GM19328 (cell line): Measurements from ENCODE around the gene P2RY13.

Experiments used
- ATAC-seq: cut with Tn5 transposase; IDR thresholded peaks from one replicate; pipeline ENCODE4 v1.9.1; 2021; ENCODE audit warnings: mild to moderate bottlenecking, moderate library complexity; ENCODE audit not compliant: unreplicated experiment

Gene P2RY13

GRCh38 chr3:151329363-151329762, at the start of gene P2RY13:
Gene P2RY13, minus strand, starts transcription at chr3:151329549. Its CDS starts 21 bp downstream, at chr3:151329528.
- ATAC-seq: no peak

- no peak for ATAC-seq
These were observed 48.5 kb upstream of the P2RY13 start for GRCh38 chr3:151377768-151378385.

DNA sequence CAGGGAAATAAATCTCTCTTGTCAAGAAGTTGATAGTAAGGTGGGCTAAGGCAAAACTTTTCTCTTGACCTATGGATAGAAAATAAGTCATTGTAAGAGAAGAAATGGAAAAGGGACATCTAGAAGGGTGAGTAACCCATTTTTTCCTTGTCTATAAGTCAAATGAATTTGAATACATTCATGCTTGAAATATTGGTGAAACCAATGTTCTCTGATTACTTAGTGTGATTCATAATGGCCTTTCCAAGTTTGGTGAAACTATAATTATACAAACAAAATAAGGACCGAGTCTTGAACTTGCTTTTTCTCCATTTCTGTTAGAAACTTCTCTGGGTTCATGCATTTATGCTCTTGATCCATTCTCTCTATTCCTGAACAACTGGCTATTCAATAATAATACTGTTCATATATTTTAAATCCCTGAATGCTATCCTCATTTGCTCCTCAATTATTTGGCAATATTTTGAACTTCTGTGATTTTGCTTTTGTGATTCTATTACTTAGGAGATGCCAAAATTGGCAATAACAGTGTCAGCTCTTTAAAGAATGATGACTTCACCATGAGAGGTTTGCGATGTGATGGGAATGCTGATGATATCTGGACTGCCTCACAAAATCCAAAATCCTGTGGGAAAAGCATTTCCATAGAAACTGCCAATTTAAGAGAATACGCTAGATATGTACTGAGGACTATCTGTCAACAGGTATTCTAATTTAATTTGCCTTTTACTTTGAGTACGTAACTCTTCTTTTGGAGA, 42.9 kb upstream of the P2RY13 start:
- no peak for ATAC-seq

DNA sequence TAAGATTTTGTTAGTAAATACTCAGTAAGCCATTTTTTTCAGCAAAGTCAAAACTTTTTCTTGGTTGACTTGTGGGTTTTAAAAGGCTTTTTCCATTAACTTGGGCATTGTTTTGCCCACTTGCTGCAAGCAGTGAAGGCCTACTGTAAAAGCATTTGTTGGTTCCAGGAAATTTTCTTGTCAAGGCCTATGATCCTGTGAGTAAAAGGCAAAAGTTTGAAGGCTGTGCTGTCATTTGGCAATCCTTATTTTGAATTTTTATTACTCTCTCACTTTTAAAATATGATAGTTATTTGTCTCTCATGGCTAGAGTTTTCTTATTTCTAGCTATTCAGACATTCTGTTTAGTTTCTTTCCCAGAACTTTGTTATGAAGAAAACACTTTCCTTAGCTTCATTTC, 42.2 kb upstream of the P2RY13 start:
- no peak for ATAC-seq

- no peak for ATAC-seq
These were observed 38.1 kb upstream of the P2RY13 start for GRCh38 chr3:151367448-151367847.

DNA sequence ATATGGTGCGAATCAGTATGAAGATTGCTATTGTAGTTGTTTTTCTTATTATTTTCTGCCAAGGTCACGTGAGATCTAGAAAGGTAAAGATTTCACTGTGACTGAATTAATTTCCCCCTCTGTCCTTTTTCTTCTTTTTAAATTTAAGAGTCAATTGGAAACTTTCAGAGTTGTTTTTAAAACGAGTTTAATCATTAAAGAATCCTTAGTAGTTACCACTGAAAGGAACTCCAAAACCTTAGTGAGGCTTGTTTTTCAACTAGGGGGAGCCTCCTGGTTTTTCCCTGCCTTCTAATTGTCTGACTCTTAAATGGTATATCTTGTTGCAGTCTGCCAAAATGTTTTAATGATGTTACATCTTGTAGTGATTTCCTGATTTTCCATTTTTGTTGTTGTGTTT, 37.6 kb upstream of the P2RY13 start:
- no peak for ATAC-seq

GRCh38 chr3:151362751-151363174, 33.4 kb upstream of the P2RY13 start:
- ATAC-seq: no peak

- ATAC-seq: no peak
These were observed 28.1 kb upstream of the P2RY13 start for GRCh38 chr3:151357463-151357850.

DNA sequence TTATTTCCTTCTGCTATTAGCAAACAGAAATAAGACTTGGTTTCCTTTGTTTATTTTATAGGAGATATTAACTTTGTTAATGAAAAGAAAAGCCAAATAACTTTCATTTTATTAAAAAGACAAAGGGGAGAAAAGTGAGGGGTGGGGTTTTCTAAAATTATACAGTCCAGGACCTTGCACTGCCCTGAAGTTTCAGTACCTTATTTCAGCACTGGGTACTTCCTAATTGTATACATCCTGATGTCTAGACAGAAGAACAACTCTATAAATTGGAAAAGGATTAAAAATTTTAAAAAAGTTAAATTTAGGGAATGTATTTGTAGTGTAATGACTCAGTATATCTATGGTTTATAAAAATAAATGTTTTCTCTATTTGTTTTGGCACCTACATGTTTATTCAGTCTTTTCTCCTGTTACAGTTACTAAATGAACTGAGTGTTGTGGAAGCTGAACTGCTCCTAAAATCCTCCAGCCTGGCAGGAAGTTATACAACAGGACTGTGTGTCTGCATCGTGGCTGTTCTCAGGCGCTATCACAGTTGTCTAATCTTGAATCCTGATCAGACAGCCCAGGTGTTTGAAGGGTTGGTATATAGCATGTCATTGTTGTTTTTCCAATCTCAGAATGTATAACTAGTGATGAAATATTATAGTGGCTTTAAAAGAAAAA, 27.6 kb upstream of the P2RY13 start:
- ATAC-seq: no peak

- no peak for ATAC-seq
These were observed 22.3 kb upstream of the P2RY13 start for GRCh38 chr3:151351648-151352047.

DNA sequence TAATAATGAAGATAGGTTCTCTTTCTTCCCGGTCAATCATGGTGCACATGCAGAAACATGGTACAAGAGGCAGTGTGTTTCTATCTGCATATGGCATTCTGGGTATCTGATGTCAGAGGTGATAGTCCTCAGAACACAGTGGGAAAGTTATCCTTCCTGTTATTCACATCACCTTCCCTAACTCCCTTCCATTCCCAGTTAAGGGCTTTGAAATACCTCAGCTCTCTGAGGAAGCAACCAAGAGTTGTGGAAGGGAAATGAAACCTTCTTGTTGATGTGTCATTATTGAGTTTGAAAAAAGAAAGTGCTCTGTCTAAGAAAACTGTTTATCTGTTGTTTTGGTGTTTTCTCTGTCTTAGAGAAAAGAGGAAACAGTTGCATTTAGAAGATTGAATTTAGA, 21.9 kb upstream of the P2RY13 start:
- peak; percentile 74 for ATAC-seq

- ATAC-seq: no peak
These were observed 21.3 kb upstream of the P2RY13 start for GRCh38 chr3:151350656-151351055.

DNA sequence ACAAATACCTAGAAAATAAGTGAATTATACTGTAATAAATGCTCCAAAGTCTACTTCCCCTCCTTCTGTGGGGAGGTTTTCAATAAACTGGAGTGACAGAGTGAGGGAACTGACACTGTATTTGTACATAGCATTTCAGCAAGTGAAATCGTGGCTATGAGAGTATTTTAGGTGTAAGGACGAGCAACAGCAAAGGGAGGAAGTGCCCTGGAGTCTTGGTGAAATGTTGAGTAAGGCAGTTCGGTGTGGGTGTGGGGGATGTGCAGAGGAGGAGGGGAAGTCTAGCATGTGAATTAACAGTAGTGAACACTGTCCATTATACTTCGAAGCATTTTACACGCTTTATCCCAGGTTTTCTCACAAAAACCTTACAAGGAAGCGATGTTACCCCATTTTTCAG, 18.1 kb upstream of the P2RY13 start:
- no peak for ATAC-seq

DNA sequence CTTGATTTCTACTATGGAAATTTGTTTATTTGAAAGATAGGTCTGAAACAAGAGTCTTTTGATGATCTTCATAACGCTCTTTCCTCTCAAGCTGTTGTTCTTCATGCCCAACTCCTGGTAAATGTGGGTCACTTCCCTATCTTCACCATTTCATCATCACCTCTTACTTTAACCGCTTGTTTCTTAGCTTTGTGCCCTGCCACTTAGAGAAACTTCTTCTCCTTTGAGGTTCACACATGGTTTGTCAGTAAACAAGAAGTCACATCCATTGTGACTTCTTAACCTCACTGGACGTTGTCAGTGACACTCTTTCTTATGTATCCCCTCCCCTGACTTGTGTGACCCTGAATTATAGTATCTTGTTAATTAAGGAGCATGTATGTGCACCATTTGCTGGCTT, 16.9 kb upstream of the P2RY13 start:
- no peak for ATAC-seq

GRCh38 chr3:151345859-151346258, 16.5 kb upstream of the P2RY13 start:
- no peak for ATAC-seq

- ATAC-seq: no peak
These were observed 2.3 kb upstream of the P2RY13 start for GRCh38 chr3:151331696-151332095.

DNA sequence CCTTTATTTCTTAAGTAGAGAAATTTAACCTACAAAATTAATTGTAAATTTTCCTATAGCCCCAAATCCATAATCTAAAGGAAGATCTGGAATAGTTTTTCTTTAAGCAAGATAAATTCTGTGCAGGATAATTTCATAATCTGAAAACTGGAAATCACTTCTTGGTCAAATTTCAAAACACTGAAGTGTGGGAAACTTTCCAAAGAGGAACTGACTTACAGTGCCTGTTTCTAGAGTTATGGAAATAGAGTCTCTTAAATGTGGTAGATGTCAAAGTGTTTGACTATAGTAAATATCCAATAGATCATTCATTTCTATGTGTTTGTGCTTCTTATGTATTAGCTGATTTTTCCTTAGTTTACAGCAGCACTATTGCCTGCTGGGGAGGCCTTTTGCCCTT, 1.6 kb upstream of the P2RY13 start:
- ATAC-seq: no peak

DNA sequence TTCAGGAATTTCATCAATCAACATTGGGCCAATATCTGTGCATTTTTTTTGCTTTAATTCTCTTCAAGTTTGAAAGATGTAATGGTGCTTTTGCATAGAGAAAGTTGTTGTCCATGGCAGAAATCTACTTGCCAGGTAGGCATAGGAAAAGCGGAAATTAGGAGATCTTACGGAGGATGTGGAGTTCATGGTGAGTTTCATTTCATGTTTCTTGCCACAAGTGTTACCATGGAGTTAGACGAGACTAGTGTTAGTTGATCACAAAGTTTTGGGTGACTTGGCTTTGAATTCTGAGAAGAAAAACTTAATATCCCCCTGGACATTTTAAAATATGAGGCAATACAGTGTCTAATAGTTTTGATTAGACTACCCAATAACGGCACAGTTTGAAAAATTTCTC, 1.0 kb upstream of the P2RY13 start:
- ATAC-seq: no peak

DNA sequence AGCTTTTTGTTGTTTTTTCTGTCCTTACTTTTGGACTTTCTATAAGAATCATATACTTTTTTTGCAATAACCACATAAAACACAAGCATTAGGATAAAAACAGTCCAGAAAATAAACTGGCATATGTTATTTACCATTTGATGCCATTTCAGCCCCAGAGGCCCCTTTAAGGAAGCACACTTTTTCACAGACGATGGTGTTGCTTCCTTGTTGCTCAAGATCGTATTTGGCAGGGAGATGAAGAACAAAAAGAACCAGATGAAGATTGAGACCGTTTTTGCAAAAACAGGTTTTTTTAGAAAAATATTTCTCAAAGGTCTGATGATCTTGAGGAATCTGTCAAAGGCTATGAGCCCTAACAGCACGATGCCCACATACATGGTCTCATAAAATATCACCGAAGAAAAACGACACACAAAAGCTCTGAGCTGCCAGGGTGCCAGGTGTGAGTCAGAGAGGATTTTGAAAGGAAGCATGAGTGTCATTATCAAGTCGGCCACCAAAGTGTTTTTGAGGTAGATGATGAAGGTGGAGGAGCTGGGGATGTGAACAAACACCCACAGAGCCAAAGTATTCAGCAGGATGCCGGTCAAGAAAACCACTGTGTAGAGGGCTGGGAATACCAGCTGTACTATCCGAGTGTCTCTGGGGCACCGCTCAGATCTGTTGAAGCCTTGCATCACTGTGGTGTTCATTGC, 902 bp downstream of the P2RY13 start:
- no peak for ATAC-seq

DNA sequence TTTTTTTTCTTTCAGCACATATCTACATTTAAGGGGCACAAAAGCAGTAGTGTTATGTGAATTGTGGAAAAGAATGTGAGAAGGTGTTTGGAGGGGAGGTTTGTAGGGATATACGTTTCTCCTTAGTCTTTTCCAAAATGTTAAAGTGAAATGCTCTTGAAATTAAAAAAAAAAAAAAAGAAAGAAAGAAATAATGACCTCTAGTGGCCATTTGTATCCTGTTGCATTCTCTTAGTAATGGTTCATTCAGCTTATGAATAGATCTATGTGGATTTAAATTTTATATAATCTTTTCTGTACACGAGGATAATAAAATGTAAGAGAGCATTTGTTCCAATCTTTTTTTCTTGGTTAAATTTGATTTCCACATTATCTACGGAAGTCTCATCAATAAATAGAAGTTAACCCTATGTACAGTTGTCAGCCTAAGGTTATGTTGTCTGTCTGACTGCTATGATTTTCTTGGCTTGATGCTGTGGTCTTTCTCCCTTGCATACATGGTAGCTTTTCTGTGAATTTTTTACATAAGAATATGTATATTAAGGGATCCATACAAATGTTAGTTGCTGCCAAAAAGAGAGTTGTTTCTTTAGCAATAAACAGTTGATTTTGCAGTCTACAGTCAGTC, 1.7 kb downstream of the P2RY13 start:
- ATAC-seq: no peak

DNA sequence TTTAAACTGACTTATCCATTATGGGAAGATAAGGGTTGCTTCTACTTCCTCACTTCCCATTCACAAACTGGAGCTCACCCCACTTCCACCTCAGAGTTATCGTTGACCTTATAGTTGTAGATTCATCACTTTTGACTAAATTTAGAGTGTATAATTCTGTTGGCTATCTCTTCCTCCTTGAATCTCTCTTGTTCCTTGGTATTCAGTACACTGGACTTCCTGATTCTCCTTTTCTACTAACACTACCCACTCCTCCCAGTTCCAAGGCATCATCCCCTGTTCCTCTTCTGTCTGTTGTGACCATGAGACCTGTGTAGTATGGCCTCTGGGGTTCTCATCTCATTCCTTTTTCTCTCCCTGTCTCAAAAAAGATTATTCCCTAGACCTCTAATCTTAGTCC, 6.8 kb downstream of the P2RY13 start:
- ATAC-seq: no peak
